Prostate gland (tissue), 2 donors: ENCODE results near the gene KIF9. TPM values are rescaled to one million over a fixed set of nuclear protein-coding genes. Genes with fewer than 3 reads are reported as not detected.
"Not testable (repeated sequence)": the region's sequence is repeated elsewhere in the genome, so short reads cannot be mapped to it uniquely, and the experiment has no call there.

ENCODE experiments used
- DNase-seq: peaks from one replicate; pipeline ENCODE4 v3.0.0-alpha.2; 2019; ENCODE audit warnings: low spot score
- H3K27ac ChIP-seq, 2 donors: fragments of 200-600 bp; sonication (generic); 2 replicates each; pipeline ENCODE4 v1.5.1; 2017 to 2019
- H3K27me3 ChIP-seq: fragments of 200-600 bp; sonication (generic); replicated peaks from 2 replicates; pipeline ENCODE4 v1.5.1; 2019; ENCODE audit not compliant: insufficient read depth
- H3K36me3 ChIP-seq, 2 donors: fragments of 200-600 bp; sonication (generic); 1 replicate in 1 of 2; 2 replicates in 1 of 2; pipeline versions ENCODE4 v1.5.1 to v1.8.1; 2017 to 2019
- H3K4me1 ChIP-seq: fragments of 200-600 bp; sonication (generic); replicated peaks from 2 replicates; pipeline ENCODE4 v1.5.1; 2019
- H3K4me3 ChIP-seq, 2 donors: fragments of 200-600 bp; sonication (generic); 2 replicates each; pipeline ENCODE4 v1.5.1; 2017 to 2019
- H3K9me3 ChIP-seq: fragments of 200-600 bp; sonication (generic); 2 replicates; pipeline ENCODE4 v1.5.1; 2017
- POLR2A ChIP-seq: fragments of 450-650 bp; IDR thresholded peaks from one replicate; pipeline ENCODE4 v1.6.1; 2016; ENCODE audit warnings: antibody characterized with exemption, mild to moderate bottlenecking
- POLR2AphosphoS5 ChIP-seq: sonication (generic); formaldehyde crosslinking; IDR thresholded peaks from one replicate; pipeline ENCODE4 v1.6.1; 2017; ENCODE audit warnings: antibody characterized with exemption
- WGBS: methylation state at CpG from one replicate; pipeline ENCODE4 v1.1.5; 2018; 5-methylcytosine and 5-hydroxymethylcytosine counted together
- intact Hi-C: fragments of 100-400 bp; cut with DNase I; formaldehyde crosslinking; loops from one replicate; pipeline ENCODE4 v1.14.2; 2022
- total RNA-seq, 2 donors: library from RNA; depleted of rRNA; stranded (reverse); fragments of >200 nt; gene quantifications; one replicate each; pipeline ENCODE4 v1.1.0, GENCODE V29; 2016
- TF ChIP-seq, protein P1 (sequence below), 4 experiments: fragments of 200-600 bp in 2 of 4; fragments of 450-650 bp in 2 of 4; sonication (generic) in 2 of 4; IDR thresholded peaks; 1 replicate in 3 of 4; 2 replicates in 1 of 4; pipeline ENCODE4 v1.5.1; 2016 to 2019; ENCODE audit warnings: antibody characterized with exemption in 4 of 4, mild to moderate bottlenecking in 2 of 4, moderate library complexity in 2 of 4

KIF9 gene
- total RNA-seq, 2 donors from 2014 or later = 14.3 to 17.5 TPM

DNA sequence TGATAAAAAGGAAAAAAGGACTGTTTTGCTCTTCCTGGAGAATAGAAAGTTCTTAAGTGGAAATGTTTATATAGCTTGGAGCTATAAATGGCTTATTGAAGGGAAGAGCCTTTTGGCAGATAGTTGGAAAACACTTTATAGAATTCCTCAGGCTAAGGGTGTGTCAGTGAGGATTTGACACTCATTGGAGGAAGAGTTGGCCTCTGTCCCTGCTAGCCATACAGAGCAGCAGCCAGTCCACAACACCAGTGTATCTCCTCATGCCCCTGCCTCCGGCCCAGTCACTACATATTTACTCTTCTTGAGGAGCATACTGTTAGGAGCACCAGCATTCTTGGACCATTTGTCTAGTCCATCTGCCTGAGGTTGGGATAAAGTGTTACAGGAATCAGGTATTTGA lies 36.3 kb upstream of the KIF9 start:
- Histone ChIP-seq H3K4me1 (no peaks in the 10 kb centered on the region), H3K27ac (no peak overlapping the region), H3K4me3 (no peak overlapping the region), H3K36me3 (no peaks in the 10 kb centered on the region), H3K9me3 (no peaks in the 10 kb centered on the region), H3K27me3 (no peaks in the 10 kb centered on the region)
- WGBS = 19% methylated on average over 1 of the region's 1 CpG
- no peak for TF ChIP-seq POLR2AphosphoS5
- TF ChIP-seq POLR2A = no peak
- TF ChIP-seq, protein P1, sequence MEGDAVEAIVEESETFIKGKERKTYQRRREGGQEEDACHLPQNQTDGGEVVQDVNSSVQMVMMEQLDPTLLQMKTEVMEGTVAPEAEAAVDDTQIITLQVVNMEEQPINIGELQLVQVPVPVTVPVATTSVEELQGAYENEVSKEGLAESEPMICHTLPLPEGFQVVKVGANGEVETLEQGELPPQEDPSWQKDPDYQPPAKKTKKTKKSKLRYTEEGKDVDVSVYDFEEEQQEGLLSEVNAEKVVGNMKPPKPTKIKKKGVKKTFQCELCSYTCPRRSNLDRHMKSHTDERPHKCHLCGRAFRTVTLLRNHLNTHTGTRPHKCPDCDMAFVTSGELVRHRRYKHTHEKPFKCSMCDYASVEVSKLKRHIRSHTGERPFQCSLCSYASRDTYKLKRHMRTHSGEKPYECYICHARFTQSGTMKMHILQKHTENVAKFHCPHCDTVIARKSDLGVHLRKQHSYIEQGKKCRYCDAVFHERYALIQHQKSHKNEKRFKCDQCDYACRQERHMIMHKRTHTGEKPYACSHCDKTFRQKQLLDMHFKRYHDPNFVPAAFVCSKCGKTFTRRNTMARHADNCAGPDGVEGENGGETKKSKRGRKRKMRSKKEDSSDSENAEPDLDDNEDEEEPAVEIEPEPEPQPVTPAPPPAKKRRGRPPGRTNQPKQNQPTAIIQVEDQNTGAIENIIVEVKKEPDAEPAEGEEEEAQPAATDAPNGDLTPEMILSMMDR (IDR thresholded peaks at IDR 0.05) = no peak
- no peak for DNase-seq
- intact Hi-C loops = no loop called here

DNA sequence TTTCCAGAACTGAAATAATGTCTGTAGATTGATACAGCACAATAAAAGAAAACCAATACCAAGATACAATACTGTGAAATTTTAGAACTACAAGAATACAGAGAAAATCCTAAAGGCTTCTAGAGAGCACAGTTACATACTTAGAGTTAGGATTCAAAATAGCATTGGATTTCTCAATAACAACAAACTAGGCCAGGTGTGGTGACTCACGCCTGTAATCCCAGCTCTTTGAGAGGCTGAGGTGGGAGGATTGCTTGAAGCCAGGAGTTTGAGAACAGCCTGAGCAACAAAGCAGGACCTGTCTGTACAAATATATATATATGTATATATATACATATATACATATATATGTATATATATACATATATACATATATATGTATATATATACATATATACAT lies 33.6 kb upstream of the KIF9 start:
- 100% methylated on average over 1 of the region's 1 CpG for WGBS
- H3K4me1 ChIP-seq, intact Hi-C loops, H3K4me3 ChIP-seq, H3K36me3 ChIP-seq, H3K27ac ChIP-seq, H3K27me3 ChIP-seq, DNase-seq, H3K9me3 ChIP-seq: not testable (repeated sequence)

DNA sequence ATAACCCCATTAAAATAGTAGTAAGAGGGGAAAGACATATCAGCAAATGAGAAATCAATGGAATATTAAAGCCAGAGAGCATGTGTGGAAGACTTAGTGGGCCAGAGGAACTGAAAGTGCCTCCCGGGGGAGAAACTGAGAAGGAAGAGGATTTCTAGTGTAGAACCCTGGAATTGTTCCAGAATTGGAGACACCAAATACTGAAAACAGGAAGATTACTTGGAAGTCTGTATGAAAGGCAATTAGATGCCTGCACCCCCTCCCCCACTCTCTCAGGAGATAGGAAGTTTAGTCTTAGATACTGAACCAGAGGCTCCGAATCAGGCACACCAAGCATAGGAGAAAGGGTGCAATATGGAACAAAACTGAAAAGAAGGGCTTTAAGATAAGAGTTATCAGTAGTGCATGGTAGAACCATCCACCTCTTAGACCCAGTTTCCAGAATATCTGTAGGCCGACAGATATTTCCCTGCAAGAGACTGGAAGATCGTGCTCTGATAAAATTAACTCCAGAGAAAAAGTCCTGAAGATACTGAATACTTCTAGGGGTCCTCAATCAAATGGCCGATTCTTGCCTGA lies 32.6 kb upstream of the KIF9 start:
- Histone ChIP-seq H3K27me3 (no peaks in the 10 kb centered on the region), H3K4me1 (no peaks in the 10 kb centered on the region), H3K4me3 (no peak overlapping the region), H3K36me3 (no peaks in the 10 kb centered on the region), H3K27ac (no peak overlapping the region), H3K9me3 (no peaks in the 10 kb centered on the region)
- no peak for DNase-seq
- TF ChIP-seq POLR2A (no peak), POLR2AphosphoS5 (no peak)
- TF ChIP-seq, protein P1 (IDR thresholded peaks at IDR 0.05) = no peak
- 68% methylated on average over 5 of the region's 5 CpGs for WGBS
- intact Hi-C loops = no loop called here

DNA sequence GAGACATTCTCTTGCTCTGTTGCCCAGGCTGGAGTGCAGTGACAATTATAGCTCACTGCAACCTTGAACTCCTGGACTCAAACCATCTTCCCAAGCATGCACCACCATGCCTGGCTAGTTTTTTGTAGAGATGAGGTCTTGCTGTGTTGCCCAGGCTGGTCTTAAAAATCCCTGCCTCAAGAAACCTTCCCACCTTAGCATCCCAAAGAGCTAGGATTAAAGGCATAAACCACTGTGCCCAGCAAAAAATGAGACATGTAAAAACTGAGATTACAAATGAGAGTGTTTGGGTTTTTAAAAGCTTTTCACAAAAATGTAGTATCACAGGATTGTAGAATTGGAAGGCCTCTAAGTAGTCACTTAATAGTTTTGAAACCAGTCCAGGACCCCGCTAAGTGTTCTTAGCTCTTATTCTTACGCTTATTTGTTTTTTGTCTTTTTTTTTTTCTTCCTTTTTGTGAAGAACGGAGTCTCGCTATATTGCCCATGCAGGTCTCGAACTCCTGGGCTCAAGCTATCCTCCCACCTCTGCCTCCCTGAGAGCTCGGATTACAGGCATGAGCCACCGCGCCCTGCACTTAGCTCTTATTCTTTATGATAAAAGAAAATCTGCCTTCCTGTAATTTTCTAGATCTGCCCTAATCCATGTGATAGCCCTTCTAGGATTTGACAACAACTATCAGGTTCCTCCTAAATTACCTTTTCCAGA lies 31.6 kb upstream of the KIF9 start:
- H3K4me3 ChIP-seq = no peak overlapping the region
- H3K36me3 ChIP-seq = no peaks in the 10 kb centered on the region
- H3K27ac ChIP-seq = no peak overlapping the region
- intact Hi-C loops = no loop called here
- TF ChIP-seq POLR2AphosphoS5 (no peak), POLR2A (no peak)
- no peaks in the 10 kb centered on the region for H3K4me1 ChIP-seq
- DNase-seq = no peak
- H3K9me3 ChIP-seq = no peaks in the 10 kb centered on the region
- no peaks in the 10 kb centered on the region for H3K27me3 ChIP-seq
- 85% methylated on average over 8 of the region's 8 CpGs for WGBS

DNA sequence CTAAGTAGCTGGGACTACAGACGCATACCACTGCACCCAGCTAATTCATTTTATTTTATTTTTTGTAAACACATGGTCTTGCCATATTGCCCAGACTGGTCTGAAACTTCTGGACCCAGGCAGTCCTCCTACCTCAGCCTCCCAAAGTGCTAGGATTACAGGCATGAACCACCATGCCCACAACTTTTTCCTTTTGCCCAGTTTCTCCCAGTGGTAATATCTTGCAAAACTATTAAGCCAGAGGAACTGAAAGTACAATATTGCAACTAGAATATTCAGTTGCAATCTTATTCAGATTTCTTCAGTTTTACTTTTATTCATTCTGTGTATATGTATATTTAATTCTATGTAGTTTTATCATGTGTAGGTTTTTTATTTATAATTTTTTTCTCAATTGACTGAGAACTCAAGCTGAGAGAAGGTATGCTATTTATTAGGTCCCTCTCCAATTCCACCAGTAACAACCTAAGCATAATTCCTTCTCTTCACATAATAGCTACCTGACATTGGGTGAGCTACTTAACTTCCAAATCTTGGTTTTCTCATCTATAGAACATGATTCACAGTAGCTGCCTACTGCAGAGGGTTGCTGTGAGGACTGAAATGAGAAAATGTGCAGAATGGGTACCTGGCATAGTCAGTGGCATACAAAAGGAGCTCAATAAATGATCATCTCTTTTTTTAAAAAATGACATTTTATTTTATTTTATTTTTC lies 30.9 kb upstream of the KIF9 start:
- Histone ChIP-seq H3K4me1 (no peaks in the 10 kb centered on the region), H3K27ac (no peak overlapping the region), H3K4me3 (no peak overlapping the region), H3K36me3 (no peaks in the 10 kb centered on the region), H3K9me3 (no peaks in the 10 kb centered on the region), H3K27me3 (no peaks in the 10 kb centered on the region)
- WGBS = 100% methylated on average over 1 of the region's 1 CpG
- intact Hi-C loops = no loop called here
- DNase-seq = no peak
- no peak for TF ChIP-seq POLR2A
- no peak for TF ChIP-seq POLR2AphosphoS5
- TF ChIP-seq, protein P1 (IDR thresholded peaks at IDR 0.05) = no peak
